ENCODE results near the gene LGR4.

LGR4 gene

DNA sequence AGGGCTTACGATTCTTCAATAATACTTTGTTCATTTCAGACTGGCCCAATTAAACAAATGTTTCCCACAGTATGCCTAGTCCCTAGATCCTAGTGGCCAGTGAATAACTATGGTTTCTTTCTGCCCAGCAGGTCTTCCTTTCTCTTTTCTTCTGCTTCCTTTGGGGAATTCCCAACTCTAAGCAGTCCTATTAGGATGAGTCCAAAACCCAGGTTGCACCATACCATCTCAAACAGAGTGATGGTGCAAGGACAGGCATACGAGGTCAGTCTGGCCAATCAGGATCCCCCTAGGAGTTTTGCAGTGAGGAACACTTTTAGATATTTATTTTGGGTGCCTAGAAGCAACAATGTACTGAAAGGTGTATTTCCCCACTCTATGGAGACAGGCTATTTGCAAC lies 68.2 kb downstream of the LGR4 start:
- TF ChIP-seq, protein P1, sequence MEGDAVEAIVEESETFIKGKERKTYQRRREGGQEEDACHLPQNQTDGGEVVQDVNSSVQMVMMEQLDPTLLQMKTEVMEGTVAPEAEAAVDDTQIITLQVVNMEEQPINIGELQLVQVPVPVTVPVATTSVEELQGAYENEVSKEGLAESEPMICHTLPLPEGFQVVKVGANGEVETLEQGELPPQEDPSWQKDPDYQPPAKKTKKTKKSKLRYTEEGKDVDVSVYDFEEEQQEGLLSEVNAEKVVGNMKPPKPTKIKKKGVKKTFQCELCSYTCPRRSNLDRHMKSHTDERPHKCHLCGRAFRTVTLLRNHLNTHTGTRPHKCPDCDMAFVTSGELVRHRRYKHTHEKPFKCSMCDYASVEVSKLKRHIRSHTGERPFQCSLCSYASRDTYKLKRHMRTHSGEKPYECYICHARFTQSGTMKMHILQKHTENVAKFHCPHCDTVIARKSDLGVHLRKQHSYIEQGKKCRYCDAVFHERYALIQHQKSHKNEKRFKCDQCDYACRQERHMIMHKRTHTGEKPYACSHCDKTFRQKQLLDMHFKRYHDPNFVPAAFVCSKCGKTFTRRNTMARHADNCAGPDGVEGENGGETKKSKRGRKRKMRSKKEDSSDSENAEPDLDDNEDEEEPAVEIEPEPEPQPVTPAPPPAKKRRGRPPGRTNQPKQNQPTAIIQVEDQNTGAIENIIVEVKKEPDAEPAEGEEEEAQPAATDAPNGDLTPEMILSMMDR (IDR thresholded peaks at IDR 0.05; ENCODE audit: insufficient read depth, low read depth, low read length, missing control alignments), result no peak
- DNase-seq (ENCODE audit: low read depth), result no peak
- no peak overlapping the region for H3K4me3 ChIP-seq (ENCODE audit: low read length)

DNA sequence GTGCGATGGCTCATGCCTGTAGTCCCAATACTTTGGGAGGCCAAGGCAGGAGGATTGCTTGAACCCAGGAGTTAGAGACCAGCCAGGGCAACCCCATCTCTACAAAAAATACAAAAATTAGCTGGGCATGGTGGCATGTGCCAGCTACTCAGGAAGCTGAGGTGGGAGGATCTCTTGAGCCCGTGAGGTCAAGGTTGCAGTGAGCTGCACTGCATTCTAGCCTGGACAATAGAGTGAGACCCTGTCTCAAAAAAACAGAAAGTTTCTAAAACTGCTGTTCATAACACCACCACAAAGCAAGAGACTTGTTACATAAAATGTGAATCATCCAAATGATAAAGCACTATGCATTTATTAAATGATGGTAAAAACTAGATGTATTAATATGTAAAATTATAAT lies 69.4 kb downstream of the LGR4 start:
- TF ChIP-seq, protein P1 (IDR thresholded peaks at IDR 0.05; ENCODE audit: insufficient read depth, low read depth, low read length, missing control alignments), result no peak
- DNase-seq (ENCODE audit: low read depth), result no peak
- no peak overlapping the region for H3K4me3 ChIP-seq (ENCODE audit: low read length)

DNA sequence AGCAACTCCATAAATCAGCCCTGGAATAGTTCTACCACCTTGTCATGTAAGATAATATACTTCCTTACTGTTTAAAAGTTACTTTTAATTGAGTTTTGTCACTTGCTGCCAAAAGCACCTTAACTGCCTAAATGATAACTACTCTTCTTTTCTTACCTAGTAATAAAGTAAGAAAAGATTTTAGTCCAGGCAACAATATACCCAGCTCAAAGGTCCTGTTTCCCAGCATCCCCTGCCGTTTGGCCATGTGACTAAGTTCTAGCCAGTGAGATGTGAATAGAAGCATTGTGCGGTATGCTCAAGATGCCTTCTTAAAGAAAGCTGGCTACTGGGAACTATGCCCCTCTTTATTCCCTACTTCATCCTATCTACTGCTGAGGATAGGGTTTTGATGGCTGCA lies 70.1 kb downstream of the LGR4 start:
- H3K4me3 ChIP-seq (ENCODE audit: low read length), result no peak overlapping the region
- no peak for DNase-seq (ENCODE audit: low read depth)
- TF ChIP-seq, protein P1 (IDR thresholded peaks at IDR 0.05; ENCODE audit: insufficient read depth, low read depth, low read length, missing control alignments), result no peak

DNA sequence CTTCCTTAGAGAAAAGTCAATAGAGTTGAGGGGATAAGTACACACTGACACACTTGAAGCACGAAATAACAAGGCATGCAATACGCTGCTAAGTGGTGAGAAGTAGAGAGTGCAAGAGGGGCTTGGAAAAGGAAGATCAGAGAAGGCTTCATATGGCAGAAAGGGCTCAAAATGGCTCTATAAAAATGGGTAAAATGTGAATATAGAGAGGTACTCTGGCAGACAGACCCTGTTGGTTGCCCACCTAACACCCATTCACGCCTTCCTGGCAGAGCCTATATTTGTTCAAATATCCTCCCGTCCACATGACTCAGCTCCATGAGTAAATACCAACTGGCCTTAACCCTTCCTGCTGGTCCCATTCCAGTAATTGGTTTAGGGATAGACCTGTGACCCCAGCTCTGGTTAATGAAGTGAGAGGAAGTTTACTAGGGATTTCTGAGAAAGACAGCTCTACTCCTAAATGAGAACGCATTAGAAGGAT lies 70.7 kb downstream of the LGR4 start:
- TF ChIP-seq, protein P1 (IDR thresholded peaks at IDR 0.05; ENCODE audit: insufficient read depth, low read depth, low read length, missing control alignments), result no peak
- no peak overlapping the region for H3K4me3 ChIP-seq (ENCODE audit: low read length)
- DNase-seq (ENCODE audit: low read depth), result peak; percentile 54

DNA sequence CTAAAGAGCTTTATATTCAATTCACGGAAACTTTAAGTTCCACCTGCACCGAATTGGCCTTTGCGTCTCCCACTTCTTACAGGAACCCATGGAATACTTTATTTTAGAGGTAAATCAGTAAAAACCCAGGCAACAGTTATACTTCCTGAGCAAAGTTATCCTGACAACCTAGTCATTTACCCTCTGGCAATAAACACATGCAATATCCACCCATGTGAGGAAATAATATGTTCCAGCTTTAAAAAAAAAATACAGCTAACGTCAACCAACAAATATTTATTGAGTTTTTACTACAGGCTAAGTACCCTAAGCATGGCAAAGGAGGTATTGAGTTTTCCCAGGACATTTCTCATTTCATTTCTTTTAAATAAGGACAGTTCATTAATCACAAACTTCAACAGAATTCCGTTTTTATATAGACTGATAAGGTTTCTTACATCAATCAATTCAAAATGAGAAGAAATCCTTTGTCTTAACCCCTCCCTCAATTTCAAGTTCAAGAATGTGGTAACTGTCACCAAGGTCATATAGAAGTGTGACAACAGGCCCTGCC lies 71.2 kb downstream of the LGR4 start:
- peak; percentile 67 for DNase-seq (ENCODE audit: low read depth)
- no peak overlapping the region for H3K4me3 ChIP-seq (ENCODE audit: low read length)
- TF ChIP-seq, protein P1 (IDR thresholded peaks at IDR 0.05; ENCODE audit: insufficient read depth, low read depth, low read length, missing control alignments), result no peak

DNA sequence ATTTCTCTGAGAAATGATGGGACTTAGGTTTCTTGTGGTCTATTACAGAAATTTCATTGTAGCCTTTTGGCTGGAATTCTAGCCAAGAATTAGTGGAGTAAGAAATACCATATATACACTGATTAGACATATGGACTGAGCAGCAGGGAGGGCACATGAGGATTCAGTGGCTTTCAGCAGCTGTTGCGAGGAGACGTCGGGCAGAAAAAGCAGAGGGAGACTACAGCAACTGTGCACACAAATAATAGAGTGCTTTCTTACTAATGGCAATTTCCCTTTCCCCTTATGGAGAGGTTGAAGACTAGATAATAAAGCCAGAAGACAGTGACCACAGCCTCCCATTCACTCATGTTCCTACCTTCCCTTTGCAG lies 74.2 kb downstream of the LGR4 start:
- DNase-seq (ENCODE audit: low read depth), result no peak
- H3K4me3 ChIP-seq (ENCODE audit: low read length), result no peak overlapping the region
- TF ChIP-seq, protein P1 (IDR thresholded peaks at IDR 0.05; ENCODE audit: insufficient read depth, low read depth, low read length, missing control alignments), result no peak

Data from epithelial cell of esophagus (primary cell).